ENCODE measurements around the gene SGO2. TPM values are rescaled to one million over a fixed set of nuclear protein-coding genes. Genes with fewer than 3 reads are reported as not detected.
"Not testable (repeated sequence)": the region's sequence is repeated elsewhere in the genome, so short reads cannot be mapped to it uniquely, and the experiment has no call there.

Gene SGO2
- total RNA-seq, 3 donors from 2014 or later = 5.1 to 7.2 (median 6.6) TPM

- Mint-ChIP-seq H3K4me1 (ENCODE audit: low read depth) (no peaks in the 10 kb centered on the region), H3K36me3 (ENCODE audit: insufficient read depth) (no peaks in the 10 kb centered on the region), H3K27me3 (ENCODE audit: low read depth) (peaks cover 18% of the 10 kb centered on the region), H3K4me3 (no peak overlapping the region), H3K9me3 (no peaks in the 10 kb centered on the region)
- DNase-seq (no peak), ATAC-seq (no peak)
Measured at GRCh38 chr2:200593905-200594304, 67.9 kb downstream of the SGO2 start.

- Mint-ChIP-seq H3K9me3 (no peaks in the 10 kb centered on the region), H3K36me3 (ENCODE audit: insufficient read depth) (no peaks in the 10 kb centered on the region), H3K27me3 (ENCODE audit: low read depth) (peaks cover 17% of the 10 kb centered on the region), H3K4me1 (ENCODE audit: low read depth) (no peaks in the 10 kb centered on the region), H3K4me3 (no peak overlapping the region)
- DNase-seq (no peak), ATAC-seq (no peak)
Measured at GRCh38 chr2:200595913-200596312, 69.9 kb downstream of the SGO2 start.

- Mint-ChIP-seq H3K4me3 (no peak overlapping the region), H3K27me3 (ENCODE audit: low read depth) (peaks cover 11% of the 10 kb centered on the region), H3K9me3 (no peaks in the 10 kb centered on the region), H3K4me1 (ENCODE audit: low read depth) (no peaks in the 10 kb centered on the region), H3K36me3 (ENCODE audit: insufficient read depth) (no peaks in the 10 kb centered on the region)
- DNase-seq (no peak), ATAC-seq (no peak)
Measured at GRCh38 chr2:200596774-200597570, 71.0 kb downstream of the SGO2 start.

GRCh38 chr2:200599206-200599605, 73.2 kb downstream of the SGO2 start:
- Mint-ChIP-seq H3K36me3 (ENCODE audit: insufficient read depth) (no peaks in the 10 kb centered on the region), H3K4me1 (ENCODE audit: low read depth) (no peaks in the 10 kb centered on the region), H3K4me3 (no peak overlapping the region), H3K9me3 (no peaks in the 10 kb centered on the region), H3K27me3 (ENCODE audit: low read depth) (peaks cover 8% of the 10 kb centered on the region)
- ATAC-seq = no peak
- DNase-seq = no peak

- Mint-ChIP-seq H3K4me3 (no peak overlapping the region), H3K27me3 (ENCODE audit: low read depth) (peaks cover 8% of the 10 kb centered on the region)
- ATAC-seq = no peak
Measured at GRCh38 chr2:200600549-200601225, 74.7 kb downstream of the SGO2 start.

GRCh38 chr2:200602584-200602983, 76.6 kb downstream of the SGO2 start:
- H3K4me1 Mint-ChIP-seq (ENCODE audit: low read depth) = no peaks in the 10 kb centered on the region
- H3K36me3 Mint-ChIP-seq (ENCODE audit: insufficient read depth) = no peaks in the 10 kb centered on the region
- H3K4me3 Mint-ChIP-seq = no peak overlapping the region
- DNase-seq (no peak), ATAC-seq (no peak)
- H3K27me3 Mint-ChIP-seq (ENCODE audit: low read depth) = peaks cover 2% of the 10 kb centered on the region
- H3K9me3 Mint-ChIP-seq = no peaks in the 10 kb centered on the region

More at GRCh38 chr2:200600549-200601225, 74.7 kb downstream of the SGO2 start:
- DNase-seq = no peak
- no peaks in the 10 kb centered on the region for H3K4me1 Mint-ChIP-seq (ENCODE audit: low read depth)
- H3K9me3 Mint-ChIP-seq = no peaks in the 10 kb centered on the region
- H3K36me3 Mint-ChIP-seq (ENCODE audit: insufficient read depth) = no peaks in the 10 kb centered on the region

GRCh38 chr2:200603972-200604371, 78.0 kb downstream of the SGO2 start:
- Mint-ChIP-seq H3K27me3 (ENCODE audit: low read depth) (peaks cover 2% of the 10 kb centered on the region), H3K4me1 (ENCODE audit: low read depth) (no peaks in the 10 kb centered on the region), H3K9me3 (no peaks in the 10 kb centered on the region), H3K36me3 (ENCODE audit: insufficient read depth) (no peaks in the 10 kb centered on the region), H3K4me3 (no peak overlapping the region)
- DNase-seq (no peak), ATAC-seq (no peak)

- ATAC-seq = no peak
- DNase-seq = no peak
- no peaks in the 10 kb centered on the region for H3K36me3 Mint-ChIP-seq (ENCODE audit: insufficient read depth)
- no peaks in the 10 kb centered on the region for H3K9me3 Mint-ChIP-seq
- H3K27me3 Mint-ChIP-seq (ENCODE audit: low read depth) = peaks cover 2% of the 10 kb centered on the region
- no peak overlapping the region for H3K4me3 Mint-ChIP-seq
- no peaks in the 10 kb centered on the region for H3K4me1 Mint-ChIP-seq (ENCODE audit: low read depth)
Measured at GRCh38 chr2:200604571-200605255, 78.7 kb downstream of the SGO2 start.

- H3K4me1 Mint-ChIP-seq (ENCODE audit: low read depth) = no peaks in the 10 kb centered on the region
- no peak overlapping the region for H3K4me3 Mint-ChIP-seq
- peaks cover 7% of the 10 kb centered on the region for H3K27me3 Mint-ChIP-seq (ENCODE audit: low read depth)
- H3K36me3 Mint-ChIP-seq (ENCODE audit: insufficient read depth) = no peaks in the 10 kb centered on the region
- DNase-seq (no peak), ATAC-seq (no peak)
- H3K9me3 Mint-ChIP-seq = no peaks in the 10 kb centered on the region
Measured at GRCh38 chr2:200608341-200609027, 82.5 kb downstream of the SGO2 start.

- Mint-ChIP-seq H3K4me1 (ENCODE audit: low read depth) (no peaks in the 10 kb centered on the region), H3K9me3 (no peaks in the 10 kb centered on the region), H3K36me3 (ENCODE audit: insufficient read depth) (no peaks in the 10 kb centered on the region), H3K4me3 (no peak overlapping the region), H3K27me3 (ENCODE audit: low read depth) (peaks cover 7% of the 10 kb centered on the region)
- no peak for ATAC-seq
- DNase-seq = no peak
Measured at GRCh38 chr2:200609028-200609614, 83.1 kb downstream of the SGO2 start.

GRCh38 chr2:200610217-200610616, 84.2 kb downstream of the SGO2 start:
- not testable (repeated sequence) for H3K27me3 Mint-ChIP-seq (ENCODE audit: low read depth); DNase-seq; ATAC-seq; H3K4me3 Mint-ChIP-seq; H3K4me1 Mint-ChIP-seq (ENCODE audit: low read depth); H3K36me3 Mint-ChIP-seq (ENCODE audit: insufficient read depth); H3K9me3 Mint-ChIP-seq

- Mint-ChIP-seq H3K4me3 (no peak overlapping the region), H3K27me3 (ENCODE audit: low read depth) (peaks cover 12% of the 10 kb centered on the region), H3K9me3 (no peaks in the 10 kb centered on the region), H3K4me1 (ENCODE audit: low read depth) (peaks cover 5% of the 10 kb centered on the region), H3K36me3 (ENCODE audit: insufficient read depth) (no peaks in the 10 kb centered on the region)
- no peak for ATAC-seq
- no peak for DNase-seq
Measured at GRCh38 chr2:200613692-200614091, 87.7 kb downstream of the SGO2 start.

GRCh38 chr2:200614249-200614648, 88.2 kb downstream of the SGO2 start:
- H3K9me3 Mint-ChIP-seq = no peaks in the 10 kb centered on the region
- peaks cover 12% of the 10 kb centered on the region for H3K27me3 Mint-ChIP-seq (ENCODE audit: low read depth)
- no peak for DNase-seq
- peak in 1 of 2 donors; percentile 21 for ATAC-seq
- H3K36me3 Mint-ChIP-seq (ENCODE audit: insufficient read depth) = no peaks in the 10 kb centered on the region
- H3K4me3 Mint-ChIP-seq = no peak overlapping the region
- H3K4me1 Mint-ChIP-seq (ENCODE audit: low read depth) = peaks cover 5% of the 10 kb centered on the region

- Mint-ChIP-seq H3K36me3 (ENCODE audit: insufficient read depth) (no peaks in the 10 kb centered on the region), H3K4me1 (ENCODE audit: low read depth) (peaks cover 5% of the 10 kb centered on the region), H3K4me3 (no peak overlapping the region), H3K27me3 (ENCODE audit: low read depth) (peaks cover 10% of the 10 kb centered on the region), H3K9me3 (no peaks in the 10 kb centered on the region)
- no peak for ATAC-seq
- DNase-seq = no peak
Measured at GRCh38 chr2:200615247-200615646, 89.2 kb downstream of the SGO2 start.
